ENCODE results near the gene GALNT7.

Gene GALNT7

DNA sequence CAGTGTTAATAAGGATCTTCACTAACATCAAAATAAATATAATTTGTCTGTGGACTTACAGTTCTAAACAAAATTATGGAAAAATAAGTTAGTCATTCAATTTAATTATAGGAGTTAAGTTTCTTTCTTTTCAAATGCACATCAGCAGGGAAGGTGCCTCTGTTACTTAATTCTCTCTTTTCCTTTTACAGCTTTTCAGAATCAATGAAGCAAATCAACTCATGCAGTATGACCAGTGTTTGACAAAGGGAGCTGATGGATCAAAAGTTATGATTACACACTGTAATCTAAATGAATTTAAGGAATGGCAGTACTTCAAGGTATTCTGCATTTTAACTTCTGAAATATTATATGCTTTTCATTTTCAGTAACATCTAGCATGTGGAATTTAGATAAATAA, 149.6 kb downstream of the GALNT7 start:
- DNase-seq (ENCODE audit: low read depth), result no peak
- TF ChIP-seq, protein P1, sequence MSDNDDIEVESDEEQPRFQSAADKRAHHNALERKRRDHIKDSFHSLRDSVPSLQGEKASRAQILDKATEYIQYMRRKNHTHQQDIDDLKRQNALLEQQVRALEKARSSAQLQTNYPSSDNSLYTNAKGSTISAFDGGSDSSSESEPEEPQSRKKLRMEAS (IDR thresholded peaks at IDR 0.05; ENCODE audit: low read depth, low read length), result no peak
- no peak for TF ChIP-seq MYC (IDR thresholded peaks at IDR 0.05; ENCODE audit: low read depth, low read length)
- TF ChIP-seq POLR2A (IDR thresholded peaks at IDR 0.05; ENCODE audit: extremely low read depth, insufficient read length), result no peak
- TF ChIP-seq, protein P2, sequence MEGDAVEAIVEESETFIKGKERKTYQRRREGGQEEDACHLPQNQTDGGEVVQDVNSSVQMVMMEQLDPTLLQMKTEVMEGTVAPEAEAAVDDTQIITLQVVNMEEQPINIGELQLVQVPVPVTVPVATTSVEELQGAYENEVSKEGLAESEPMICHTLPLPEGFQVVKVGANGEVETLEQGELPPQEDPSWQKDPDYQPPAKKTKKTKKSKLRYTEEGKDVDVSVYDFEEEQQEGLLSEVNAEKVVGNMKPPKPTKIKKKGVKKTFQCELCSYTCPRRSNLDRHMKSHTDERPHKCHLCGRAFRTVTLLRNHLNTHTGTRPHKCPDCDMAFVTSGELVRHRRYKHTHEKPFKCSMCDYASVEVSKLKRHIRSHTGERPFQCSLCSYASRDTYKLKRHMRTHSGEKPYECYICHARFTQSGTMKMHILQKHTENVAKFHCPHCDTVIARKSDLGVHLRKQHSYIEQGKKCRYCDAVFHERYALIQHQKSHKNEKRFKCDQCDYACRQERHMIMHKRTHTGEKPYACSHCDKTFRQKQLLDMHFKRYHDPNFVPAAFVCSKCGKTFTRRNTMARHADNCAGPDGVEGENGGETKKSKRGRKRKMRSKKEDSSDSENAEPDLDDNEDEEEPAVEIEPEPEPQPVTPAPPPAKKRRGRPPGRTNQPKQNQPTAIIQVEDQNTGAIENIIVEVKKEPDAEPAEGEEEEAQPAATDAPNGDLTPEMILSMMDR (IDR thresholded peaks at IDR 0.05; ENCODE audit: low read depth, low read length), result no peak
- H3K4me3 ChIP-seq (ENCODE audit: low read depth, low read length), result no peak overlapping the region

DNA sequence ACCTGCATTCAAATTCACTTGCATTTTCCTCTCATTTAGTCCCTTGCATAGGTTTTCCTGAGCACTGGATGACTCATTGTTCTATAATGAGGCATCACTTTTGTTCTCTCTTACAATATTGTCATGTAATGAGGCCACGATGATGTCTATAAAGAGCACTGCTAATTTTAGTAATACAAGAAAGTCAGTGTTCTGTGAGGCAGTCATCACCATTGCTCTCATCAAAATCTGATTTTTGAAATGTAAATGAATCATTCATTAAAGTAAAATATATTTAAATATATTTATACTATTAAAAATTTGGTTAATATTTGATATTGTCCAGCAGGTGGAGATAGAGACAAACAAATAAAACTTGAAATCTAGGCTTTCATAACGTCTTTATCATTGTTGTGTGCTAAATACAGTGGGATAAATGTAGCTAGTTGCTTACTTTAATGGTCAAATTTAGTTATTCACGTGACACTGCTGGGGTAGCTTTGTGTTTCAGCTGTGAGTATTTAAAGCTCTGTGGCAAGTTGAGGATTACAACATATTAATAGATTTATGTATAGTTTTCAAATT, 150.1 kb downstream of the GALNT7 start:
- TF ChIP-seq, protein P1 (IDR thresholded peaks at IDR 0.05; ENCODE audit: low read depth, low read length), result no peak
- TF ChIP-seq MYC (IDR thresholded peaks at IDR 0.05; ENCODE audit: low read depth, low read length) (no peak), POLR2A (IDR thresholded peaks at IDR 0.05; ENCODE audit: extremely low read depth, insufficient read length) (no peak)
- TF ChIP-seq, protein P2 (IDR thresholded peaks at IDR 0.05; ENCODE audit: low read depth, low read length), result no peak
- H3K4me3 ChIP-seq (ENCODE audit: low read depth, low read length), result no peak overlapping the region
- DNase-seq (ENCODE audit: low read depth), result peak; percentile 52

DNA sequence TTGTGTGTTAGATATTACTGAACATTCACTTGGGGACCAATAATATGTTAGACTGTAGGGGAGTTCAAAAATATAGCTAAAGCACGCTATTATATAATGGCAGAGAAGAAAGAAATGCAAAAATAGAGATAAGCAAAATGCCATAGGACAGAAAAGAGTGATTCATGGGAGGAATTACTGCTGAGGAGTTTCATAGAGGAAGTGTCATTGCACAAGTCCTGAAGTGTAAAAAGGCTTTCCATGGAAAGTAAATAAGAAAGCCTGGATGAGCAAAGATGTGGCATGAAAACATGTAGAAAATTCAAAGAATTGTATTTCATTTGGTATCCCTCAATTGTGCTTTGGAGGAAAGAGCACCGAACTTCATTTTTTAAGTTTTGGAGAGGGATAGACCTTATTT, 151.1 kb downstream of the GALNT7 start:
- H3K4me3 ChIP-seq (ENCODE audit: low read depth, low read length), result no peak overlapping the region
- peak; percentile 44 for DNase-seq (ENCODE audit: low read depth)
- TF ChIP-seq POLR2A (IDR thresholded peaks at IDR 0.05; ENCODE audit: extremely low read depth, insufficient read length) (no peak), MYC (IDR thresholded peaks at IDR 0.05; ENCODE audit: low read depth, low read length) (no peak)
- TF ChIP-seq, protein P2 (IDR thresholded peaks at IDR 0.05; ENCODE audit: low read depth, low read length), result no peak
- TF ChIP-seq, protein P1 (IDR thresholded peaks at IDR 0.05; ENCODE audit: low read depth, low read length), result no peak

DNA sequence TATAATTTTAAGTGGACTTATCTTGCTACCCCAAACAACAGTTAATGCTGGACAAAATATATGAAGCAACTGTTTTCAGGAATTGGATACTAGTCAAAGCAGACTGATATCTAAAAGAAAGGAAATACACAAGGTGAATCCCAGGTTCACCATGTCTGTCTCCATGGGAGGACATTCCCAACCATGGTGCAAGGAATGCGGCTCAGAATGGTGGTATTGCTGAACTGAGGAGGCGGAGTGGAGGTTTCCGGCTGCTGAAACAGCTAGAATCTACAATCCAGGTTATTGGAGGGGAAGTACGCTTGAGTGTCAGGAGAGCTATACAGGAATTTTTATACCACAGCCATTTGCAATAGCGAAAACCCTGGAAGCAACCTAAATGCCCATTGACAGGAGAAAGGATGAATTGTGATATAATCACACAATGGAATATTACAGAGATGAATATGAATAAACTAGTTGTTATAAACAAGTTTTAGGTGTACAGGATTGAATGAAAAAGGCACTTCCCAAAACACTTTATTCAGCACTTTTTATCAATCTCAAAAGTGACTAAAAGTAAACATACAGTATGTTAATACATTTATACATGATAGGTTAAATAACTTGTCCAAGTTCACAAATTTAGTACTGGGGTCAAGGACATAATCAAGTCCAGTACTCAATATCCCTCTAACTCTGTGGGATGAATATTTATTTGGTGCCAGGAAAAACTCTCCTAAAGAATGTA, 156.6 kb downstream of the GALNT7 start:
- no peak for DNase-seq (ENCODE audit: low read depth)
- H3K4me3 ChIP-seq (ENCODE audit: low read depth, low read length), result no peak overlapping the region
- TF ChIP-seq, protein P2 (IDR thresholded peaks at IDR 0.05; ENCODE audit: low read depth, low read length), result no peak
- TF ChIP-seq MYC (IDR thresholded peaks at IDR 0.05; ENCODE audit: low read depth, low read length), result no peak
- TF ChIP-seq, protein P1 (IDR thresholded peaks at IDR 0.05; ENCODE audit: low read depth, low read length), result no peak
- no peak for TF ChIP-seq POLR2A (IDR thresholded peaks at IDR 0.05; ENCODE audit: extremely low read depth, insufficient read length)

DNA sequence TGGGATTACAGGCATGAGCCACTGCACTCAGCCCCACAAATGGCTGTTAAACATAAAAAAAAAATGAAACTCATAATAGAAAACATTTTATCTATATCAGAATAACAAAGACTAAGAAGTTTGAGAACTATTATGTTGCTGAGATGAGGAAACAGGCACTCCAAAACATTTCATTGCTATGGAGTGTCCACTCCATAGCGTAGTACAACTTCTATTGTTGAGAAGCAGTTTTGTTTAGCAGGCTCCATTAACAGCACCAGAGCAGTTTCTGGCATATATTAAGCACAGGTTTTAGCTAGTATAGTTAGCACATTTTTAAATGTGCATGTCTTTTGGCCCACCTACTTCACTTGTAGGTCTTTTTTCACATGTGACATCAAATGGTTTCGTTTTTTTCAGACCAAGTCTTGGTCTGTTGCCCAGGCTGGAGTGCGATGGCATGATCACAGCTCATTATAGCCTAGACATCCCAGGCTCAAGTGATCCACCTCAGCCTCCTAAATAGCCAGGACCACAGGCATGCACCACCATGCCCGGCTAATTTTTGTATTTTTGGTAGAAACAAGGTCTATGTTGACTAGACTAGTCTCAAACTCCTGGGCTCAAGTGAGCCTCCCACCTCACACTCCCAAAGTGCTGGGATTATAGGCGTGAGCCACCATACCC, 159.8 kb downstream of the GALNT7 start:
- no peak for DNase-seq (ENCODE audit: low read depth)
- no peak overlapping the region for H3K4me3 ChIP-seq (ENCODE audit: low read depth, low read length)
- TF ChIP-seq MYC (IDR thresholded peaks at IDR 0.05; ENCODE audit: low read depth, low read length) (no peak), POLR2A (IDR thresholded peaks at IDR 0.05; ENCODE audit: extremely low read depth, insufficient read length) (no peak)
- TF ChIP-seq, protein P1 (IDR thresholded peaks at IDR 0.05; ENCODE audit: low read depth, low read length), result no peak
- TF ChIP-seq, protein P2 (IDR thresholded peaks at IDR 0.05; ENCODE audit: low read depth, low read length), result no peak
